ENCODE data around the gene FAM217B.

DNA sequence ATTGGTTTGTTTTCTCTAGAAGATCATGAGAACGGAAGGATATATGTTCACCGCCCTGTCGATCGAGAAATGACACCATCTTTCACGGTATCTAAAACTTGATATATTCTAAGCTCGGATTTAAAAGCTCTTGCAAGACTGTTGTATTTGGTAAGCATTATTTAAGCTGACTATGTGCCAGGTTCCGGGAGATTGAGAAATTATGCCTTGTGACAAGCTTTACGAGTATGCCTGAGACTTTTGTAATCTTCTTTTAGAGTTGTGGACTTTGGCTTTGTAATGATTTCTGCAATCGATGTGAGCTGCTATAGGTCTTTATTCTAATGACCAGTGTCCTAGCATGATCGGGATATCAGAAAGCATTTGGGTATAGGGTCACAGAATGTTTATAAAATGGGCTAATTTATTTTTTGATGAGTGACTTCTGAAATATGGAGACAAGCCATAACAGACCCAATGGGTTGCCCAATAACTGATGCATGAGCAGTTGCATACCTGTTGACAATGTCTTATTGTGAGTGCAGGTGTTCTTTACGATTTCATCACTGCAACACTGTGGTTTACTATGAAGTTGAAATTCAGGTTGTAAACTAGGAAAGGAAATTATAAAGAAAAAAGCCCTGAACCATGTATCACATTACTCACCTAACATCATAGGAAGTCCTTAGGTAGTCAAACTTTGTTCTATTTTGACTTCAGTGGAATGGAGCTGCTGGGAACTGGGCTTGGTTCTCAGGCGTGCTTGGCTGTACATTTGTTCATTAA is 32.0 kb downstream of the FAM217B start:
- no peak for TF ChIP-seq POLR2A (IDR thresholded peaks at IDR 0.05; ENCODE audit: low read depth, low read length)
- TF ChIP-seq POLR2AphosphoS5 (IDR thresholded peaks at IDR 0.05; ENCODE audit: low read depth, low read length): no peak

All from GM12892 (cell line).